SKM-1 (cell line): ENCODE data around the gene OOSP4A.

ENCODE experiments used
- DNase-seq: peaks from one replicate; lab custom pipeline; 2025; ENCODE audit not compliant: unreplicated experiment; lab: John Stamatoyannopoulos, UW

OOSP4A gene

GRCh38 chr11:59963733-59964132 is at the start of gene OOSP4A:
Gene OOSP4A (plus strand): TSS chr11:59964033. CDS start chr11:59964033, 0 bp downstream.
- DNase-seq, result no peak

DNA sequence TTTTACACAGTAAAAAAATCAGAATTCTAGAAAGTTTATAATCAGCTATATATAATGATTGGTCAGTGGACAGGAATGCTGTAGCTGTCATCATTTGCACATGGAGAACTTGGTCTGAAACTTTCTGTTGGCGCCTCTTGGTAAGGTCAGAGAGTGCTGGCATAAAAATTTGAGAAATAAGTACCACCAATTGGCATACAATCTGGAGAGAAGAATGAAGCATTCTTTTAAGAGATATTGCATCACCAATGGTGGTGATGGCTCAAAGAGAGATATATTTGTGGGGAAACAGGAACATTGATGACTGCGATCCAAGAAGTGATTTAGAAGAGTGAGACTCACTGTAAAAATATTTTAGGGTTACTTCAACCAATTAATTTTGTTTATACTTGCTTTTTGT is 45.4 kb upstream of the OOSP4A start:
- DNase-seq, result no peak

- DNase-seq, result no peak
Measured at GRCh38 chr11:59918987-59919589, 44.7 kb upstream of the OOSP4A start.

GRCh38 chr11:59923813-59924212 is 40.0 kb upstream of the OOSP4A start:
- DNase-seq, result no peak

- DNase-seq, result no peak
Measured at GRCh38 chr11:59931688-59932087, 32.1 kb upstream of the OOSP4A start.

GRCh38 chr11:59938132-59938531 is 25.7 kb upstream of the OOSP4A start, which contains the start of gene OOSP1:
Gene OOSP1 (plus strand): TSS chr11:59938432. CDS start chr11:59938455, 23 bp downstream.
- DNase-seq, result no peak

DNA sequence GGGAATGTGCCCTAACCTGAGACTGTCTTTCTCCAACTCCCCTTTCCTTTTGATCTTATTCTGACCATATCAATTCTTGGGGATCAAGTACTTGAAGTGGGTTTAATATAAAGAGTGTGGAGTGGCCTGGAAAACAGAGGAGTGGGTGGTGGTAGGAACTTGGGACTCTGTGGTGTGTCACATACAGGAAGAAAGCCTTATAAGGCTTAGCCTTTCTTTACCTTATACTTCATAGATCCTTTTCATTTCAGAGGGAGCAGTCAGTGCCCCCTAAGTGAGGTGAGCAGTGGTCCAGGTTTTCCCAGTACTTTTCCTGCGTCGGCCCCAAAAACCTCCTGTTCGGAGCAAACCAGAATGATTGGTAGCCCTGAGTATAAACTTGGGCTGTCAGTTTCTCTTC is 25.1 kb upstream of the OOSP4A start:
- DNase-seq, result no peak

- no peak for DNase-seq
Measured at GRCh38 chr11:59939482-59939881, 24.4 kb upstream of the OOSP4A start.

DNA sequence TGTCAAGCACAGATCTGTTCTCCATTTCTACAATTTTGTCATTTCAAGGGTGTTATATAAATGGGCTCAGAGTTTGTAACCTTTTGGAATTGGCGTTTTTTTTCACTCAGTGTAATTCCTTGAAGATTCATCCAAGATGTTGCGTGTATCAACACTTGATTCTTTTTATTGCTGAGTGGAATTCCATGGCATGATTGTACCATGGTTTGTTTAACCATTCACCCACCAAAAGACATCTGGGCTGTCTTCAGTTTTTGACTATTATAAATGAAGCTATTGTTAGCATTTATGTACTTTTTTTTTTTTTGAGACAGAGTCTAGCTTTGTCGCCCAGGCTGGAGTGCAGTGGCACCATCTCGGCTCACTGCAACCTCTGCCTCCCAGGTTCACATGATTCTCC is 22.7 kb upstream of the OOSP4A start:
- no peak for DNase-seq

DNA sequence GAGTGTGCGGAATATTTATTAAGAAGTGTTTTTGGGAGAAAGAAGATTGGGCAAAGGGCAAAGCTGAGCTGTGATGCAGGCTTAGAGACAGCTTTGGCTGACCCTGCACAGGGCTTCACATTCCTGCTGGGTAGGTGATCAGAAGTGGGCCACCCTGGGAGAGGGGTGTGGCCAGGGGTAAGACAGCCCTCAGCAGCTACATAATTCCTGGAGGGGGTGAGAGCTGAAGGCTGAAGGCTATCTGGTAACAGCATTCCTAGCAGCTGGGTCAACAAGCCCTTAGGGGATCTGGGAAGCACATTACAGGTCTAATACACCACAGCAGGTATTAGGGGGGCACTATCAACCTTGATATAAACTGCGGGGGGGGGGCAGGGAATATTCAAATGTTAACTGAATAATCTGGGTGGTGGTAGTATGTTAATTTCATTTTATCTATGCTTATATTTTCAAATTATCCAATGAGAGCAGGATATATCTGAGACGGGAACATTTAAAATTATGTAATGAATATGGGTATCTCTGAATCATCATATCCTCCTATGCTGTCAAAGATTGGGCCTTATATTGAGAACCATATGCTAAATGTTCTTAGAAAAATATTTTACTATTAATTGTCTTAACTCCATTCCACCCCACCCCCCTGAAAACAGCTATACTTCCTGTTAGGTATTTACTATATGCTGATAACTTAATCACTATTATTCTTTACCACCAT is 19.7 kb upstream of the OOSP4A start:
- DNase-seq, result no peak

DNA sequence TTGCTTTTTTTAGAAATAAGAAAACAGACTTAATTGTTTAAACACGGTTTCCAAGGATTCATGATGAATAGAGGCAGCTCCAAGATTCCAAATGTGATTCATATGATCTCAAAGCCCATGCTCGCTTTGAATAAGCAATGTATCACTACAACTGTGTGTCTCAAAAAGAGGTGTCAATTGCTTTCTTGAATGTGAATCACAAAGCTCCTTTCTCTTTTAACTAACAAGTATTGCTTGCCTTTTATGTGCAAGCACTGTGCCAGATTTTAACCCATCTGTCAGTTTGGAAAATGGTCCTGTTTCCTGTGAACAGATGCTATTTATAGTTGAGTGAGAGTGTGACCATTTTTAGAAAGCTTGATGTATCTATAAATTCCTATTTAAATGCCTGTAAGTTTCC is 19.1 kb upstream of the OOSP4A start:
- DNase-seq, result no peak

- no peak for DNase-seq
Measured at GRCh38 chr11:59953463-59954218, 10.2 kb upstream of the OOSP4A start.

DNA sequence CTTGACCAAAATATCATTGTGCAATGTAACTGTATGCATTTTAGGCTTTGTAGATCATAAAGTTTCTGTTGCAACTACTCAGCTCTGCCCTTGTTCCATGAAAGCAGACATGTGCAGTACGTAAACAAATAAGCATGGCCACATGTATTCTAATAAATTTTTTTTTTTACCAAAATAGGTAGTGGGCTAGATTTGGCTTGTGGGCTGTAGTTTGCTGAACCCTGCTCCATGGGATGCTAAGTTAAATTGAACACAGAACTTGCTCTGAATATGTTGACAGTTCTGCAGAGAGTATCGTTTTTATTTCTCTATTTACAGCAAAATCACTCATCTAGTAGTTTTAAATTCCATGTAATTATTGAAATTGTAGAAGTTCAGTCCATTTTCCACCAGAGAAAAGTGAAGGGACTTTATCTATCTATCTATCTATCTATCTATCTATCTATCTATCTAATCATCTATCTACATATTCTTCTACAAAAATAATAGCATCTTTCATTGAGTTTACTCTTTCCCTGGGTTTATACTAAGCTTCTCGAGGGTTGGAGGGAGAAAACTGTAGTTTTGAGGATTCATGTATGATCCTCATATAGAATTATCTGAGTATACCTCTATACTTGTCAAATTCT is 9.5 kb upstream of the OOSP4A start:
- DNase-seq, result no peak

DNA sequence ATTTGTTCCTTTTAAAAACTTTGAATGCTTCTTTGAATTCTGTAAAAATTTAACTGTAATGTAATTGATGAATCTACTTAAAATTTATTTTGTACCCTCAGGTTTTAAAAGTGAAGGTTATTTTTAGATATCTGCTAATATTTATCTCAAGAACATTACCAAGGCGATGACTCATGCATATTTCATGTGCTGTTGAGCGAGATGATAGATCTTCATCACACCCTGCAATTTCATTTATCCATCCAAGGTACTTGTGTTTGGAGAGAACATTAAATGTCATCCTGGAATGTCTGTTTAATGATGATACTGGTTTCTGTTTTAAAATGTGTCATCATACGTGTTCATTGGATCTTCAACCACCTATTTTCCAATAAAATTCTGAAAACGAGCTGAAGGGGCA is 6.7 kb upstream of the OOSP4A start:
- no peak for DNase-seq

DNA sequence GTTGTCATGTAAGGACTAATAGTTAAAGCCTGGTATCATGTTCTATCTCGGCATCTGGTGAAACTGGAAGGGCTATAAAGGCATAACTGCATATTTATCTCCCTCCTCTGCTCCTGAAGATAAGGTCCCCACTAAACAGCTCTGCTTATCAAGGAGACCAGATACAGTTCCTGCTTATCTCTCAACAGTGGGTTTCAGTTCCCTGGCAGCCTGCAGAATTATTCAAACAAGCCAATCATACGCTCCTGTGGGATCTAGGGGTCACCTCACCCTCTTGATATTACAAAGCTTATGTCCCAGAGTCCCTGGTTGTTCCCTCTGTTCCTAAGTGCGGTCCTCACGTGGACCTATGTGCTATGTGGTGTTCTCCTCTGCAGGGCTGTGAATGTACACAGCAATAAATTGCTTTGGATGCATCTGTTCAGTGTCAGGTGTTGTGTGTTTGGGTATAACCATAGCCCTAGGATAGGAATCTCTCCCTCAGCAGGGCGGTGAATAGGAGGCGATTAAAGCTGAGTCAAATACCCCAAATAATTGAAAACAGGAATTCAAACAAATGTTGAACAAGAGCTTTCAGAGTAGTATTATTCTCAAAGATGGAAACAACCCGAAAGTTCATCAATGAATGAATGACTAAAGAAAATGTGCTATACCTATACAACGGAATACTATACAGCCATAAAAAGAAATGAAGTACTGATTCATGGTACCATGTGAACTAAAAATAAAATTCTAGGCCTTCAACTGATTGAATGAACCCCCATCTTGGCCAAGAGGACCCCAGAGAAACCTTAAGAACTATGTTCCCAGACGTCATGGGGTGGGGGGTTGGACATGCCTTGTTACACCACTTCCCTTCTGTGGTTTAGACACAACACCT is 3.1 kb upstream of the OOSP4A start:
- no peak for DNase-seq

- DNase-seq, result no peak
Measured at GRCh38 chr11:59962107-59962482, 1.7 kb upstream of the OOSP4A start.

- DNase-seq, result no peak
Measured at GRCh38 chr11:59965424-59965823, 1.6 kb downstream of the OOSP4A start.

DNA sequence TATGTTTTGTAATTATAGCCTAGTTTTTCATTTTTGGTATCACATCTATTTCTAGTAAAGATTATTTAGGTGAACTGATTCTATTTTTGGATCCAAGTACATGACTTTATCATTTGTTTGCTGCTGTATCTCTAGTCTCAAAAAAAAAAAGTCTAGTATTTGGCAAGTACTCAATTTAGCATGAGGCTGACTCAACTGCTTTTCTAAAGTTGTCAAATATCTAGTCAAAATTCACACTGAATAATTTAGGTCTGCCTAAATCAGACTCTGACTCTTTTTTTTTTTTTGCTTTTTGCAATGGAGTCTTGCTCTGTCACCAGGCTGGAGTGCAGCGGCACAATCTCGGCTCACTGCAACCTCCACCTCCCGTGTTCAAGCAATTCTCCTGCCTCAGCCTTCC is 2.4 kb downstream of the OOSP4A start:
- DNase-seq, result no peak

DNA sequence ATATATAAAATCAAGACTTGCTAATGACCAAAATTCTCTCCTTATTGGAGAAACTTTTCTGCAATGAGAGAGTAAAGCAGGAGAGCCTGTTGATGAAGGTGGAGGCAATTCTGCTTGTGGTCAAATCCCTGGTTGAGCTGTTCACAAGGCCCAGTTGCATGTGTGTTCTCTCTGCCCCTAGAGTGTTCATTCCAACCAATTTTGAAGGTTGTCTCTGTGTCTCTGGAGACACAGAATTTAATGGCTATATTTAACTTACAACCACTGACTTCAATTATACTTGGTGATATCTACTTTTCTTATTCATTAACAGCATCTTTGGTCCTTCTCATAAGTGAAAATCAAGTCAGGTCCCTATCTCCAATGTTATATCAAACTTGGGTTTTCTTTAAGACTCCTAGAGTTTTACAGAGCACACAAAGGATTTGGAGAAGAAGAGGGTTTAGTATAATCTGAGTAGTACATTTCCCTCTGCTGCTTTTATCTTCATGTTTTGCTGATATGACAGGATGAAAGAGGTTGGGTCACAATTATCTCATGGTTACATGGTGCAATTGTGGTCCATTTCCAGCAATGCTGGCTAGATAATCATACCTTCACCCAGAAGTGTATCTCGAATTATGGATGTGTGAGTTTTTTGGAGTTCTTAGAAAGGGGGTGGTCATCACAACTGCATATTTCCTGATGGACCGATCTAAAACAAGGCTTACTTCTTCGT is 4.0 kb downstream of the OOSP4A start:
- DNase-seq, result no peak

GRCh38 chr11:59968395-59968783 is 4.6 kb downstream of the OOSP4A start:
- no peak for DNase-seq
